HG03460 (cell line): ENCODE data around the gene MSANTD1.

Experiments
- ATAC-seq: cut with Tn5 transposase; IDR thresholded peaks from one replicate; pipeline ENCODE4 v1.9.1; 2021; ENCODE audit not compliant: unreplicated experiment

Gene MSANTD1

GRCh38 chr4:3232871-3233271 lies 16.1 kb upstream of the MSANTD1 start:
- no peak for ATAC-seq

GRCh38 chr4:3233391-3234071 lies 15.4 kb upstream of the MSANTD1 start:
- no peak for ATAC-seq

- no peak for ATAC-seq
Observed at GRCh38 chr4:3234171-3235029, 14.6 kb upstream of the MSANTD1 start.

GRCh38 chr4:3235030-3235345 lies 14.0 kb upstream of the MSANTD1 start:
- no peak for ATAC-seq

GRCh38 chr4:3235581-3235980 lies 13.4 kb upstream of the MSANTD1 start:
- ATAC-seq: no peak

GRCh38 chr4:3236326-3236878 lies 12.6 kb upstream of the MSANTD1 start:
- no peak for ATAC-seq

- ATAC-seq: no peak
Observed at GRCh38 chr4:3237266-3237665, 11.7 kb upstream of the MSANTD1 start.

GRCh38 chr4:3237712-3238560 lies 11.0 kb upstream of the MSANTD1 start:
- ATAC-seq: no peak

GRCh38 chr4:3238721-3239120 lies 10.2 kb upstream of the MSANTD1 start:
- no peak for ATAC-seq

GRCh38 chr4:3239303-3239702 lies 9.7 kb upstream of the MSANTD1 start:
- no peak for ATAC-seq

GRCh38 chr4:3239998-3240920 lies 8.7 kb upstream of the MSANTD1 start:
- ATAC-seq: no peak

- no peak for ATAC-seq
Observed at GRCh38 chr4:3240936-3241522, 7.9 kb upstream of the MSANTD1 start.

- ATAC-seq: no peak
Observed at GRCh38 chr4:3241898-3242524, 6.9 kb upstream of the MSANTD1 start.

GRCh38 chr4:3243136-3243780 lies 5.7 kb upstream of the MSANTD1 start:
- ATAC-seq: no peak

- ATAC-seq: no peak
Observed at GRCh38 chr4:3244002-3244401, 5.0 kb upstream of the MSANTD1 start.

- no peak for ATAC-seq
Observed at GRCh38 chr4:3244747-3245146, 4.2 kb upstream of the MSANTD1 start.

- no peak for ATAC-seq
Observed at GRCh38 chr4:3245676-3246075, 3.3 kb upstream of the MSANTD1 start.

- no peak for ATAC-seq
Observed at GRCh38 chr4:3246458-3247398, 2.2 kb upstream of the MSANTD1 start.
